HG02798 (cell line): ENCODE measurements around the gene SRPRB.

ENCODE experiments used
- ATAC-seq: cut with Tn5 transposase; IDR thresholded peaks from one replicate; pipeline ENCODE4 v1.9.1; 2021; ENCODE audit warnings: mild to moderate bottlenecking; ENCODE audit not compliant: unreplicated experiment, poor library complexity

The SRPRB gene

DNA sequence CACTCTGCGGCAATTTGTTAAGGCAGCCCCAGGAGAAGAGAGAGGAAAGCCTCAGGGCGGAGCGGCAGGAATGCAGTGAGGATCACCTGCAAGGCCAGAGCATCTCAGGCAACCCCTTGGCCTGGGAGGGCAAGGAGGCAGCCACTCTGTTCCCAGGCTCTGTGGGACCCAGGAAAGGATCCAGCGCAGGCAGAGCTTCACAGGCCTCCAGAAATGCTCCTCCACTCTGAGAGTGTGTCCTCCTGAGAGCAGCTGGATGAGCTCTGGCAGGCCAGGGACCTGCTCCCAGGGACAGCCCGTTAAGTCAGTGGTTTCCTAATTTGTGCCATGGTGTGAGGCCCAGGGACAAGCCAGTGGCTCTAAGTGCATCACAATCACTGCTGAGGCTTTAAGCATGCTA, 54.9 kb downstream of the SRPRB start:
- no peak for ATAC-seq

DNA sequence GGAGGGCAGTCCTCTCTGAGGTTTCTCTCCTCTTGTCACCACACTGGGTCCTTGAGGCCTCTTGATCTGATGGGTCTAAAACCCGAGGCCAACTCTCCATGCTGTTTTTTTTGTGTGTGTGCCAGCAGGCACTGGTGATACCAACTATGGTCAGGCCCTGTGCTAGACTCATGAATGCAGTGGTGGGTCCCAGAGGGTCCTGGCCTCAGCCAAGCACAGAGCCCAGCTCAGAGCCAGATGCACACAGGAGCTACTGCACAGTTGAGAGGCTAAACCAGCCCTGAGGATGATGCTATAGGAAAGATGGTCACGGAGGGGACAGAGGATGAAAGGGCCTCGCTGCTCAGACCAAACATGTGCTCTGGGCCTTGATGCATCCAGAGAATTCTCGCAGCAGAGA, 56.5 kb downstream of the SRPRB start:
- ATAC-seq: no peak

DNA sequence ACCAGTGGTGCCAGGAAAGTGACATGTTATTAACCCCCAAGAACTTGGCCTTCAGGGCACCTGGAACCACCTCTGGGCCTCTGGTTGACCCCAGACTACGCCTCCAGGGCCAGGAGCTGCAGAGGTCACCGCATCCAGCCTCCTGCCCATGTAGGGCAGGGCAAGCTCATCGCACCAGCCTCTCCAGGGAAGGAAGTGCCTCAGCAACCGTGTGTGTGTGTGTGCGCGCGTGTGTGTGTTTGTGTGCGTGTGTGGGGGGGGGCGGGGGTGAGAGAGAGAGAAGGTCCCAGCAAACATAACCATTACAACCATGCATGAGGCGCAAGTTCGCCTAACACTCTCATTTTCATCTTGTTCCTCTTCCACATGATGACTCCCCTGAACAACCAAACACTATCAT, 58.3 kb downstream of the SRPRB start:
- no peak for ATAC-seq

DNA sequence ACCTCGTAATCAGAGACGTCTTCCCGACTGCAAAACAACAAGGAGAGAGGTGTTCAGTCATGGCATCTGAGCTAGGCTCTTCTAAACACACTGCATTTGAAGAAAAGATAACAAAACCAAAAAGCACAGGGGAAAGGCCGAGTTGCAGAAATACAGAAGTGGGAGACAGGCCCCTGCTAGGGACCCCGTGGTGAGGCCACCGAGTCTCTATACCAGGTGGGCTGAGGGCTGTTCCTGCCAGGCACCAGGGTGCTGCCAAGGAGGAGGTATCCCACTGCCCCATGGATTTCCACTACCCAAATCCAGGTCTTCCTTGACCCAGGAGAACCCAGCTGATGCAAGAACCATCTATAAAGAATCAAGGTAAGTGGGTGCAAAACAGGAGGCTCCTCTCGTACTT, 59.0 kb downstream of the SRPRB start:
- no peak for ATAC-seq

DNA sequence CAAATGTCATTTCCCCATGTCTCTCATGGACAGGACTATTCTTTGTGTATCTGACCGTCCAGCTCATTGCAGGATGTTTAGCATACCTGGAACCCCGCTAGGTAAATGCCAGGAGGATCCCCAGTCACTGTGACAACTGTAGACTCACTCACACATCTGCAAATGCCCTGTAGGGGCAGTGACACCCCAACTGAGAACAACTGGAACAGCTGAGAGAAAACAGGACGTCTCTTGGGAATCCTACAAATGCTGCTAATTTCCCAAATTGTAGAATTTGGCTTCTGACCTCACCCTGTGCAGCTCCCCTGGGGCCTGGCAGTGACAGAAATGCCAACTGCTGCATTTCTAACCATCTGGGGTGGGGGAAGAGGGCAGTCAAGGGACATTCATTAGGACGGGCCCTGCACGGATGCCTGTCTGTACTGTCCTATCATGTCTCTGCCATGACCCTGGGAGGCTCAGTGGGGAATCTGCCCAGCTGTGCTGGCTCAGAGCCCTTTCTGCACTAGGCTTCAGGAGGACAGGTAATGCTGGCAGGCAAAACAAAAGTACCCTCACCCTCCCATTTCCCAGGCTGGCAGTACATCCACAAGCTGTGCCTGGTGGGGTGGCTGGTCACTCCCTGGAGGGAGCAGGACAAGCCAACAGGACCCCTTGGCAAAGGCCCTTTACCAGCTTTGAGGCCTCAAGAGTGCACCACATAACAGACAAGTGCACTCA, 59.7 kb downstream of the SRPRB start:
- no peak for ATAC-seq

DNA sequence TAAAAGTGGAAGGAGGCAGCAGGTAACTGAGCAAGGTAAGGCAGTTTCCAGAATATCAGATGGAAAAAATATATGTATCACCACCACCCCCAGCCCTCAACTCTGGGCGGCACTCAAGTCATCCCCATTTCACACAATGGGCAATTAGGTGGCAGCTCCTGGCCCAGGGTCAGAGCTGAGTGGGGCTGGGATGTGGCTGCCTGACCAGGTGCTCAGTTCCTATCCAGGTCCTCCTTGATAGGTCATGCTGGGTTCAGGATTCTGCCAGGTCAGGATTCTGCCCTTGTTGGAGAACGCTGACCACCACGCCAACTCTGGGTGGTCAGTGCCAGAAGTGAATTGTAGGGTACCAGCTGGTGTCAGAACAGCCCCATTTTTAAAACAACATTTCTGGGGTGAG, 60.5 kb downstream of the SRPRB start:
- ATAC-seq: no peak

DNA sequence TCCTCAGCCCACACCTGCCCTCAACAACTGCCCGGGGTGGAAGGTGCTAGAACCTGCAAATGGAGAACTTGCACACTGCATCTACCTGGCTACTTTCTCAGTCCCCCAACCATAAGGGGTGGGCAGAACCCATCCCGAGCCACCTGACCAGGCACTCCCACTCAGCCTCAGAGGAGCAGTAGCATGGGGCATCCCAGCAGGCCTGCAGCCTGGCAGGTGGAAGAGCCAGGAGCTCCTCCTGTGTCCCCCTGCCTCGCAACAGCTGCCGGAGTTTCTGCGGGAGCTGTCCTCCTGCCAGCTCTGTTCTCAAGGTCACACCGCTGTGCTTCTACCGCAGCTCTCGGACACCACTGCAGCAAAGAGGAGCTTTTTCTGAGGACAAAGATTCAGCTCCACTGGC, 62.6 kb downstream of the SRPRB start:
- no peak for ATAC-seq

DNA sequence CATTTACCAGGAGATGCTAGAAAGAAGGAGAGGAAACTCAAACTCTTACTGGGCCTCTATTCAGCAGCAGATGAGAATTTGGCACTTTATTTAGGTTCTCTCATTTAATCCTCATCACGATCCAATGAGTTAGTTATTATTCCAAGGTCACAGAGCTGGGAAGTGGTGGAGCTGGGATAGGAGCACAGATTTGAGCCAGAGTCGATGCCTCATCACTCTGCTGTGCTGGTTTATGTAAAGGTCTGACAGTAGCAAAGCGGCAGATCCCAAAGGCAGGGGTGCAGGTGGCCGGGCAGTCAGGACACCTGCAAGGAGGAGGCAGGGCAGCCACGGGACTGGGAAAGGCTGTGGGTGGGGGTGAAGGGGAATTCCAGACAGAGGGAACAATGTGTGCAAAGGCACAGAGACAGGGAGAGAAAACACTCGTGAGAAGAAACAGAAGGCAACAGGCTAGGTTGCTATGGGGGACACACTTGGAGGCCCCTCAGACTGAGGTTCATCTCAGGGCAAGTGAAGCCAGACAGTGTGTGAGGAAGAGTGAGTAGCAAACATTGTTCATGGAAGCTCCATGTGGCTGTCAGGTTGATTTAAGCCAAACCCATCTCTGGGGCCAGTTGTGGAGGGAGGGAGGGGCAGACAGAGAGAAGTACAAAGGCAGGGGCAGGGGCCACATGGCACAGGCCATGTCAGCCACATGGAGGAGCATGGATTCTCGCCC, 63.3 kb downstream of the SRPRB start:
- no peak for ATAC-seq

DNA sequence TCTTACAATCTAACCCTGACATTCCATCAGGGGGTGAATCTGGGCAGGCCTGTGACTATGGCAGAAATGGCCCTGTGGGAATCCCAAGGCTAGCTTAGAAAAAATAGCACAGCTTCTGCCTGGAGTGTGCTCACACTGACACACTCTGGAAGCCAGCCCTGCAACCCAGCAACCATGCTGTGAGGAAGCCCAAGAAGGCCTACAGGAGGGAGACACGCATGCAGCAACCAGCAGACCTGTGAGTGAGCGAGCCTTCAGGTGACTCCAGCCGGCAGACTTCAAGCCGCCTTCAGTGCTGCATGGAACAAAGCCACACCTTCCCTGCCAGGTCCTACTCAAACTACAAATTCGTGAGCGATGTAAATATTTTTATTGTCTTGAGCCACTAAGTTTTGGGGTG, 64.0 kb downstream of the SRPRB start:
- ATAC-seq: no peak

DNA sequence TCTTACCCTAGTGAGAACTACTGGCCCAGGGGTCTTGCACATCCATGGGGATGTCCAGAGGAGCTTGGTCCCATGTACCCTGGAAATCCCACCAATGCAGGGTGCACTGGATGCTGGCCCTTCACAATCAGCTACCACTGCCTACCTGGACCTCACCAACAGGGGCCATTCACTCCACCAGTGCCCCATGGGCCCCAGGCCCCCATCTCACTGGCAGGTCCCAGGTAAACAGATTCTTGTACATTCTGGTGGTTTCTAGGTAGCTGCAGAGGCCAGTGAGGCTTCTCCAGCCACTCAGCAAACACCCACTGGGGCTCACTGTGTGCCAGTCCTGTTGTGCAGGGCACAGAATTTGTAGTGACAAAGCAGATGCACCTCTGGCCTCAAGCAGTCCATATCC, 65.2 kb downstream of the SRPRB start:
- no peak for ATAC-seq
